Gastrocnemius medialis (tissue), 4 donors: ENCODE results near the gene IL27RA.

Source experiments
- POLR2A ChIP-seq, 2 donors: fragments of 450-650 bp; IDR thresholded peaks; one replicate each; pipeline ENCODE4 v1.6.1; 2017; ENCODE audit warnings: antibody characterized with exemption in 2 of 2, mild to moderate bottlenecking in 2 of 2, moderate library complexity in 2 of 2
- TF ChIP-seq, protein P1 (sequence below), 5 experiments: fragments of 450-650 bp in 3 of 5; fragments of 200-600 bp in 2 of 5; sonication (generic) in 2 of 5; IDR thresholded peaks in 4 of 5; conservative IDR thresholded peaks in 1 of 5; 1 replicate in 4 of 5; 2 replicates in 1 of 5; pipeline ENCODE4 v1.5.1; 2016 to 2019; ENCODE audit warnings: antibody characterized with exemption in 5 of 5, mild to moderate bottlenecking in 3 of 5, moderate library complexity in 3 of 5

- TF ChIP-seq POLR2A (IDR thresholded peaks at IDR 0.05): no peak
- TF ChIP-seq, protein P1, sequence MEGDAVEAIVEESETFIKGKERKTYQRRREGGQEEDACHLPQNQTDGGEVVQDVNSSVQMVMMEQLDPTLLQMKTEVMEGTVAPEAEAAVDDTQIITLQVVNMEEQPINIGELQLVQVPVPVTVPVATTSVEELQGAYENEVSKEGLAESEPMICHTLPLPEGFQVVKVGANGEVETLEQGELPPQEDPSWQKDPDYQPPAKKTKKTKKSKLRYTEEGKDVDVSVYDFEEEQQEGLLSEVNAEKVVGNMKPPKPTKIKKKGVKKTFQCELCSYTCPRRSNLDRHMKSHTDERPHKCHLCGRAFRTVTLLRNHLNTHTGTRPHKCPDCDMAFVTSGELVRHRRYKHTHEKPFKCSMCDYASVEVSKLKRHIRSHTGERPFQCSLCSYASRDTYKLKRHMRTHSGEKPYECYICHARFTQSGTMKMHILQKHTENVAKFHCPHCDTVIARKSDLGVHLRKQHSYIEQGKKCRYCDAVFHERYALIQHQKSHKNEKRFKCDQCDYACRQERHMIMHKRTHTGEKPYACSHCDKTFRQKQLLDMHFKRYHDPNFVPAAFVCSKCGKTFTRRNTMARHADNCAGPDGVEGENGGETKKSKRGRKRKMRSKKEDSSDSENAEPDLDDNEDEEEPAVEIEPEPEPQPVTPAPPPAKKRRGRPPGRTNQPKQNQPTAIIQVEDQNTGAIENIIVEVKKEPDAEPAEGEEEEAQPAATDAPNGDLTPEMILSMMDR (IDR thresholded peaks at IDR 0.05 in 4 of 5, conservative IDR thresholded peaks at IDR 0.05 in 1 of 5): no peak
Observed at GRCh38 chr19:14086098-14086497, 54.5 kb downstream of the IL27RA start.
